HEK293 (cell line): ENCODE data around the gene GRM2.

Source experiments
- CTCF ChIA-PET: fragments of 350-600 bp; formaldehyde crosslinking; extraction: SDS; loops from one replicate; lab custom pipeline; 2021; ENCODE audit warnings: antibody characterized with exemption; lab: Yijun Ruan, JAX
- POLR2A ChIA-PET: fragments of 300-600 bp; formaldehyde crosslinking; extraction: SDS; loops from one replicate; lab custom pipeline; 2020; ENCODE audit warnings: antibody characterized with exemption, inconsistent platforms; lab: Yijun Ruan, JAX
- H3K27ac ChIP-seq: fragments of 200-500 bp; sonication (Bioruptor generic); 2 replicates; pipeline ENCODE4 v1.5.1; 2014; ENCODE audit warnings: low read depth, low read length, control low read depth, inconsistent platforms; ENCODE audit errors: extremely low read depth
- H3K36me3 ChIP-seq, 2 experiments: fragments of 200-500 bp in 1 of 2; sonication (Bioruptor generic) in 1 of 2; 1 replicate in 1 of 2; 2 replicates in 1 of 2; pipeline ENCODE4 v1.5.1; 2014 to 2017; ENCODE audit warnings: inconsistent platforms in 2 of 2, low read length in 2 of 2; ENCODE audit not compliant: control insufficient read depth in 2 of 2, insufficient read depth in 1 of 2
- H3K4me1 ChIP-seq: fragments of 200-500 bp; sonication (Bioruptor generic); 2 replicates; pipeline ENCODE4 v1.5.1; 2014; ENCODE audit warnings: mild to moderate bottlenecking, low read length, inconsistent platforms; ENCODE audit not compliant: control insufficient read depth, insufficient read depth
- H3K4me3 ChIP-seq: 2 replicates; pipeline ENCODE4 v1.5.1; 2011; ENCODE audit warnings: low read depth, mild to moderate bottlenecking, control low read depth, low read length, moderate library complexity
- H3K9me3 ChIP-seq: fragments of 200-500 bp; sonication (Bioruptor generic); 2 replicates; pipeline ENCODE4 v1.5.1; 2014; ENCODE audit warnings: low read depth, low read length, inconsistent platforms; ENCODE audit not compliant: control insufficient read depth, insufficient read depth
- GLIS1 ChIP-seq: fragments of 450-650 bp; formaldehyde crosslinking; IDR thresholded peaks from 2 replicates; pipeline ENCODE4 v1.5.1; 2016; ENCODE audit warnings: missing biosample characterization, missing genetic modification characterization
- HOXA7 ChIP-seq: sonication (generic); formaldehyde crosslinking; IDR thresholded peaks from 2 replicates; pipeline ENCODE4 v1.8.1; 2022; ENCODE audit warnings: missing genetic modification reagents, borderline replicate concordance
- HOXC10 ChIP-seq: sonication (generic); formaldehyde crosslinking; IDR thresholded peaks from 2 replicates; pipeline ENCODE4 v1.8.1; 2023; ENCODE audit warnings: mild to moderate bottlenecking, missing genetic modification reagents
- KLF1 ChIP-seq: fragments of 450-650 bp; formaldehyde crosslinking; IDR thresholded peaks from 2 replicates; pipeline ENCODE4 v1.5.1; 2016; ENCODE audit warnings: missing biosample characterization, missing genetic modification characterization
- KLF16 ChIP-seq: fragments of 450-650 bp; formaldehyde crosslinking; IDR thresholded peaks from 2 replicates; pipeline ENCODE4 v1.5.1; 2017; ENCODE audit warnings: missing biosample characterization, missing genetic modification characterization
- KLF8 ChIP-seq: fragments of 450-650 bp; formaldehyde crosslinking; IDR thresholded peaks from 2 replicates; pipeline ENCODE4 v1.5.1; 2016; ENCODE audit warnings: missing biosample characterization, missing genetic modification characterization
- ZBTB1 ChIP-seq: fragments of 450-650 bp; formaldehyde crosslinking; IDR thresholded peaks from 2 replicates; pipeline ENCODE4 v1.5.1; 2016; ENCODE audit warnings: missing biosample characterization, missing genetic modification characterization
- ZBTB48 ChIP-seq: fragments of 450-650 bp; formaldehyde crosslinking; IDR thresholded peaks from 2 replicates; pipeline ENCODE4 v1.5.1; 2016; ENCODE audit warnings: missing biosample characterization, missing genetic modification characterization
- ZNF114 ChIP-seq: fragments of 450-650 bp; formaldehyde crosslinking; IDR thresholded peaks from 2 replicates; pipeline ENCODE4 v1.5.0; 2017; ENCODE audit warnings: missing biosample characterization, missing genetic modification characterization
- ZNF133 ChIP-seq: fragments of 450-650 bp; formaldehyde crosslinking; IDR thresholded peaks from 2 replicates; pipeline ENCODE4 v1.5.1; 2016; ENCODE audit warnings: missing biosample characterization, missing genetic modification characterization
- ZNF146 ChIP-seq: fragments of 450-650 bp; formaldehyde crosslinking; IDR thresholded peaks from 2 replicates; pipeline ENCODE4 v1.5.1; 2016; ENCODE audit warnings: missing biosample characterization, missing genetic modification characterization
- ZNF155 ChIP-seq: fragments of 450-650 bp; formaldehyde crosslinking; IDR thresholded peaks from 2 replicates; pipeline ENCODE4 v1.5.1; 2016; ENCODE audit warnings: missing biosample characterization, missing genetic modification characterization
- ZNF184 ChIP-seq: fragments of 450-650 bp; IDR thresholded peaks from 2 replicates; pipeline ENCODE4 v1.5.1; 2018; ENCODE audit warnings: missing biosample characterization, mild to moderate bottlenecking, missing genetic modification characterization
- ZNF214 ChIP-seq: fragments of 450-650 bp; formaldehyde crosslinking; IDR thresholded peaks from 2 replicates; pipeline ENCODE4 v1.5.1; 2017; ENCODE audit warnings: missing biosample characterization, mild to moderate bottlenecking, missing genetic modification characterization, borderline replicate concordance
- ZNF23 ChIP-seq: fragments of 450-650 bp; formaldehyde crosslinking; IDR thresholded peaks from 2 replicates; pipeline ENCODE4 v1.5.1; 2016; ENCODE audit warnings: missing biosample characterization, missing genetic modification characterization, borderline replicate concordance
- ZNF24 ChIP-seq: fragments of 450-650 bp; formaldehyde crosslinking; IDR thresholded peaks from 2 replicates; pipeline ENCODE4 v1.5.1; 2016; ENCODE audit warnings: missing biosample characterization, missing genetic modification characterization
- ZNF292 ChIP-seq: fragments of 450-650 bp; formaldehyde crosslinking; IDR thresholded peaks from 2 replicates; pipeline ENCODE4 v1.5.1; 2016; ENCODE audit warnings: low read depth, missing biosample characterization, missing genetic modification characterization, borderline replicate concordance
- ZNF473 ChIP-seq: fragments of 450-650 bp; formaldehyde crosslinking; IDR thresholded peaks from 2 replicates; pipeline ENCODE4 v1.5.1; 2017; ENCODE audit warnings: missing biosample characterization, missing genetic modification characterization
- ZNF561 ChIP-seq: fragments of 450-650 bp; IDR thresholded peaks from 2 replicates; pipeline ENCODE4 v1.5.1; 2018; ENCODE audit warnings: missing biosample characterization, missing genetic modification characterization, borderline replicate concordance
- ZNF660 ChIP-seq: fragments of 450-650 bp; IDR thresholded peaks from 2 replicates; pipeline ENCODE4 v1.5.1; 2018; ENCODE audit warnings: missing biosample characterization, mild to moderate bottlenecking, missing genetic modification characterization
- ZNF692 ChIP-seq: fragments of 450-650 bp; formaldehyde crosslinking; IDR thresholded peaks from 2 replicates; pipeline ENCODE4 v1.5.1; 2016; ENCODE audit warnings: missing biosample characterization, missing genetic modification characterization
- ZNF768 ChIP-seq: fragments of 450-650 bp; formaldehyde crosslinking; IDR thresholded peaks from 2 replicates; pipeline ENCODE4 v1.5.1; 2018; ENCODE audit warnings: missing biosample characterization, mild to moderate bottlenecking, missing genetic modification characterization
- ZSCAN16 ChIP-seq: fragments of 450-650 bp; formaldehyde crosslinking; IDR thresholded peaks from 2 replicates; pipeline ENCODE4 v1.5.1; 2016; ENCODE audit warnings: missing biosample characterization, missing genetic modification characterization
- TF ChIP-seq, protein P1 (sequence below): fragments of 450-650 bp; formaldehyde crosslinking; IDR thresholded peaks from 2 replicates; pipeline ENCODE4 v1.5.1; 2016; ENCODE audit warnings: missing biosample characterization, missing genetic modification characterization
- TF ChIP-seq, protein P2 (sequence below): fragments of 450-650 bp; formaldehyde crosslinking; IDR thresholded peaks from 2 replicates; pipeline ENCODE4 v1.5.1; 2016; ENCODE audit warnings: missing biosample characterization, missing genetic modification characterization, borderline replicate concordance

The GRM2 gene

DNA sequence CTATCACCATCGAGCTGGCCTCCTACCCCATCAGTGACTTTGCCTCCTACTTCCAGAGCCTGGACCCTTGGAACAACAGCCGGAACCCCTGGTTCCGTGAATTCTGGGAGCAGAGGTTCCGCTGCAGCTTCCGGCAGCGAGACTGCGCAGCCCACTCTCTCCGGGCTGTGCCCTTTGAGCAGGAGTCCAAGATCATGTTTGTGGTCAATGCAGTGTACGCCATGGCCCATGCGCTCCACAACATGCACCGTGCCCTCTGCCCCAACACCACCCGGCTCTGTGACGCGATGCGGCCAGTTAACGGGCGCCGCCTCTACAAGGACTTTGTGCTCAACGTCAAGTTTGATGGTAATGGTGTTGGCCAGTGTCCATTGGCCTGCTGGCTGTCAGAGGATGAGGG is 6.1 kb downstream of the GRM2 start:
- TF ChIP-seq HOXA7 (CRISPR knock-in tag) = no peak
- TF ChIP-seq ZNF692 (tag by site-specific recombination) = no peak
- TF ChIP-seq, protein P1, sequence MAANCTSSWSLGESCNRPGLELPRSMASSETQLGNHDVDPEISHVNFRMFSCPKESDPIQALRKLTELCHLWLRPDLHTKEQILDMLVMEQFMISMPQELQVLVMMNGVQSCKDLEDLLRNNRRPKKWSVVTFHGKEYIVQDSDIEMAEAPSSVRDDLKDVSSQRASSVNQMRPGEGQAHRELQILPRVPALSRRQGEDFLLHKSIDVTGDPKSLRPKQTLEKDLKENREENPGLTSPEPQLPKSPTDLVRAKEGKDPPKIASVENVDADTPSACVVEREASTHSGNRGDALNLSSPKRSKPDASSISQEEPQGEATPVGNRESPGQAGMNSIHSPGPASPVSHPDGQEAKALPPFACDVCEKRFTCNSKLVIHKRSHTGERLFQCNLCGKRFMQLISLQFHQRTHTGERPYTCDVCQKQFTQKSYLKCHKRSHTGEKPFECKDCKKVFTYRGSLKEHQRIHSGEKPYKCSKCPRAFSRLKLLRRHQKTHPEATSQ (tag by site-specific recombination) = no peak
- no peak for TF ChIP-seq KLF16
- no peak for TF ChIP-seq ZNF214 (tag by site-specific recombination)
- no peak for TF ChIP-seq KLF1 (tag by site-specific recombination)
- TF ChIP-seq, protein P2, sequence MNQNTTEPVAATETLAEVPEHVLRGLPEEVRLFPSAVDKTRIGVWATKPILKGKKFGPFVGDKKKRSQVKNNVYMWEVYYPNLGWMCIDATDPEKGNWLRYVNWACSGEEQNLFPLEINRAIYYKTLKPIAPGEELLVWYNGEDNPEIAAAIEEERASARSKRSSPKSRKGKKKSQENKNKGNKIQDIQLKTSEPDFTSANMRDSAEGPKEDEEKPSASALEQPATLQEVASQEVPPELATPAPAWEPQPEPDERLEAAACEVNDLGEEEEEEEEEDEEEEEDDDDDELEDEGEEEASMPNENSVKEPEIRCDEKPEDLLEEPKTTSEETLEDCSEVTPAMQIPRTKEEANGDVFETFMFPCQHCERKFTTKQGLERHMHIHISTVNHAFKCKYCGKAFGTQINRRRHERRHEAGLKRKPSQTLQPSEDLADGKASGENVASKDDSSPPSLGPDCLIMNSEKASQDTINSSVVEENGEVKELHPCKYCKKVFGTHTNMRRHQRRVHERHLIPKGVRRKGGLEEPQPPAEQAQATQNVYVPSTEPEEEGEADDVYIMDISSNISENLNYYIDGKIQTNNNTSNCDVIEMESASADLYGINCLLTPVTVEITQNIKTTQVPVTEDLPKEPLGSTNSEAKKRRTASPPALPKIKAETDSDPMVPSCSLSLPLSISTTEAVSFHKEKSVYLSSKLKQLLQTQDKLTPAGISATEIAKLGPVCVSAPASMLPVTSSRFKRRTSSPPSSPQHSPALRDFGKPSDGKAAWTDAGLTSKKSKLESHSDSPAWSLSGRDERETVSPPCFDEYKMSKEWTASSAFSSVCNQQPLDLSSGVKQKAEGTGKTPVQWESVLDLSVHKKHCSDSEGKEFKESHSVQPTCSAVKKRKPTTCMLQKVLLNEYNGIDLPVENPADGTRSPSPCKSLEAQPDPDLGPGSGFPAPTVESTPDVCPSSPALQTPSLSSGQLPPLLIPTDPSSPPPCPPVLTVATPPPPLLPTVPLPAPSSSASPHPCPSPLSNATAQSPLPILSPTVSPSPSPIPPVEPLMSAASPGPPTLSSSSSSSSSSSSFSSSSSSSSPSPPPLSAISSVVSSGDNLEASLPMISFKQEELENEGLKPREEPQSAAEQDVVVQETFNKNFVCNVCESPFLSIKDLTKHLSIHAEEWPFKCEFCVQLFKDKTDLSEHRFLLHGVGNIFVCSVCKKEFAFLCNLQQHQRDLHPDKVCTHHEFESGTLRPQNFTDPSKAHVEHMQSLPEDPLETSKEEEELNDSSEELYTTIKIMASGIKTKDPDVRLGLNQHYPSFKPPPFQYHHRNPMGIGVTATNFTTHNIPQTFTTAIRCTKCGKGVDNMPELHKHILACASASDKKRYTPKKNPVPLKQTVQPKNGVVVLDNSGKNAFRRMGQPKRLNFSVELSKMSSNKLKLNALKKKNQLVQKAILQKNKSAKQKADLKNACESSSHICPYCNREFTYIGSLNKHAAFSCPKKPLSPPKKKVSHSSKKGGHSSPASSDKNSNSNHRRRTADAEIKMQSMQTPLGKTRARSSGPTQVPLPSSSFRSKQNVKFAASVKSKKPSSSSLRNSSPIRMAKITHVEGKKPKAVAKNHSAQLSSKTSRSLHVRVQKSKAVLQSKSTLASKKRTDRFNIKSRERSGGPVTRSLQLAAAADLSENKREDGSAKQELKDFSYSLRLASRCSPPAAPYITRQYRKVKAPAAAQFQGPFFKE (tag by site-specific recombination) = no peak
- no peak for TF ChIP-seq ZNF292 (tag by site-specific recombination)
- no peak for TF ChIP-seq ZBTB1 (tag by site-specific recombination)
- ChIA-PET POLR2A (interaction anchor here (0.6 kb wide), 1 partner anchor 219 kb away, joined by 3 read pairs; no protein-coding TSS in a partner anchor), CTCF (interaction anchor here (1.0 kb wide), 1 partner anchor 86 kb away, joined by 3 read pairs; no protein-coding TSS in a partner anchor)
- Histone ChIP-seq H3K4me3 (no peak overlapping the region), H3K27ac (no peak overlapping the region), H3K9me3 (no peaks in the 10 kb centered on the region), H3K4me1 (no peaks in the 10 kb centered on the region), H3K36me3 (no peaks in the 10 kb centered on the region)

GRCh38 chr3:51715231-51715976 is 8.5 kb downstream of the GRM2 start:
- no peak for TF ChIP-seq ZNF184 (tag by site-specific recombination)
- TF ChIP-seq, all 188 proteins: peak for 0
- CTCF ChIA-PET = no interaction called here

GRCh38 chr3:51715977-51716294 is 9.1 kb downstream of the GRM2 start:
- CTCF ChIA-PET = interaction anchor here (0.6 kb wide), 1 partner anchor 429 kb away, joined by 3 read pairs; no protein-coding TSS in a partner anchor

More at GRCh38 chr3:51715231-51715976, 8.5 kb downstream of the GRM2 start:
- H3K9me3 ChIP-seq = no peaks in the 10 kb centered on the region
- H3K27ac ChIP-seq = no peak overlapping the region
- H3K4me3 ChIP-seq = no peak overlapping the region
- no peaks in the 10 kb centered on the region for H3K4me1 ChIP-seq
- POLR2A ChIA-PET = no interaction called here
- no peaks in the 10 kb centered on the region for H3K36me3 ChIP-seq

More at GRCh38 chr3:51715977-51716294, 9.1 kb downstream of the GRM2 start:
- H3K4me3 ChIP-seq = no peak overlapping the region
- no peaks in the 10 kb centered on the region for H3K9me3 ChIP-seq
- H3K4me1 ChIP-seq = no peaks in the 10 kb centered on the region
- TF ChIP-seq ZSCAN16 = no peak
- no peak for TF ChIP-seq ZNF23 (tag by site-specific recombination)
- TF ChIP-seq ZNF146 (tag by site-specific recombination) = no peak
- no peak for TF ChIP-seq GLIS1 (tag by site-specific recombination)
- TF ChIP-seq ZNF660 (tag by site-specific recombination) = no peak
- no peak for TF ChIP-seq ZNF561 (tag by site-specific recombination)
- TF ChIP-seq ZNF473 (tag by site-specific recombination) = no peak
- TF ChIP-seq ZNF24 (tag by site-specific recombination) = no peak
- no peak for TF ChIP-seq HOXC10
- TF ChIP-seq ZNF155 (tag by site-specific recombination) = no peak
- no peak for TF ChIP-seq ZNF114 (tag by site-specific recombination)
- TF ChIP-seq KLF8 (tag by site-specific recombination) = no peak
- TF ChIP-seq ZNF133 (tag by site-specific recombination) = no peak
- no peak for TF ChIP-seq ZNF768 (tag by site-specific recombination)
- TF ChIP-seq ZBTB48 (tag by site-specific recombination) = no peak
- no peak overlapping the region for H3K27ac ChIP-seq
- H3K36me3 ChIP-seq = no peaks in the 10 kb centered on the region
- POLR2A ChIA-PET = no interaction called here
